ENCODE results near the gene ZNF57. TPM values are rescaled to one million over a fixed set of nuclear protein-coding genes. Genes with fewer than 3 reads are reported as not detected.
"Not testable (repeated sequence)": the region's sequence is repeated elsewhere in the genome, so short reads cannot be mapped to it uniquely, and the experiment has no call there.

The ZNF57 gene
- 1.2 TPM for total RNA-seq

DNA sequence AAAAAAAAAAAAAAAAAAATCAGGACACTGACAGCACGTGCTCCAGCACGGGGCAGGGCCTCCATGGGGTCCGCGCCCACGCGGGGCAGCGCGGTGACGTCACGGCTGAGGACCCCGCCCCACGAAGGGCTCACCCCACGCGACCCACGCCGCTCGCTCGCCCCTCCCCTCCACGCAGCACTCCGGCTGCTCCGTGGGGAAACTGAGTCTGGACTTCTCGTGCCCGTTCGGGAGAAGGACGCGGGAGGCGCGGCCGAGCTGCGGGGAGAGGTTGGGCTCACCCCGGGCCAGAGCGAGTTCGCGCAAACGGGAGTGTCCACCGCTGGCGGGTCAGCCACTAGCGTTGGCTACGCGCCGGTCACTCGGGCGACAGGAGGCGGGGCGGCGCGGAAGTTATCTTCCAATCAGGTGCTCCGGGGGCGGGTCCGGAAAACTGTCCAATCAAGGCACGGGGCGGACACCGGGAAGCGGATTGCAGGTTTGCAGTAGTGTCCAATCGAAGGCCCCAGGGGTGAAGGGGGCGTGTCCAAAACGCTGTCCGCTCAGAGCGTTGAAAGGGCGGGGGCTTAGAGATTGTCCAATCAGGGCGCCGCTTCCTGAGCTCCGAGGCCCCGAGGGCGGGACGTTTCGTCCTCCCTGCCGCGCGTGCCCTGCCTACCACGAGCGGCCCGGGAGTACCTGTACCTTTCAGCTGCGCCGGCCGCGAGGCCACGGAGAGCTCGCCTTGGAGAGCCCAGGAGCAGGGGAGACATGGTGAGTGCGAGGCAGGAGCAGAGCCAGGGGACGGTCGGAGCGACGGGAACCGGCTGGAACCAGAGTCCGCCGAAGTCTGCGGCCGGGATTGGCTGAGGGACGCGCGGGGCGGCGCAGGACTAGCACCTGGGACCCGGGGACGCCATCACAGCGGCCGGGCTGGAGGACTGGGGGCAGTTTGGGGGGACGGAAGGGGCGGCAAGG lies at the start of gene ZNF57:
Gene ZNF57, plus strand, starts transcription at position 633 of the 957 bp plus-strand sequence. Its CDS starts 118 bp downstream, at position 751.
- ATAC-seq (peak; percentile 96), DNase-seq (ENCODE audit: low spot score) (peak; percentile 100)

DNA sequence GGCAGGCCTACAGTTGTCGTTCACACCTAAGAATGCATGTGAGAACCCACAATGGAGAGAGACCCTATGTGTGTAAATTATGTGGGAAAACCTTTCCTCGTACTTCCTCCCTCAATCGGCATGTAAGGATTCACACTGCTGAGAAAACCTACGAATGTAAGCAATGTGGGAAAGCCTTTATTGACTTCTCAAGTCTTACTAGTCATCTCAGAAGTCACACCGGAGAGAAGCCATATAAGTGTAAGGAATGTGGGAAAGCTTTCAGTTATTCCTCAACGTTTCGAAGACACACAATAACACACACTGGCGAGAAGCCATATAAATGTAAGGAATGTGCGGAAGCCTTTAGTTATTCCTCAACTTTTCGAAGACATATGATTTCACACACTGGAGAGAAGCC lies 48.1 kb upstream of the ZNF57 start:
- ATAC-seq: no peak

DNA sequence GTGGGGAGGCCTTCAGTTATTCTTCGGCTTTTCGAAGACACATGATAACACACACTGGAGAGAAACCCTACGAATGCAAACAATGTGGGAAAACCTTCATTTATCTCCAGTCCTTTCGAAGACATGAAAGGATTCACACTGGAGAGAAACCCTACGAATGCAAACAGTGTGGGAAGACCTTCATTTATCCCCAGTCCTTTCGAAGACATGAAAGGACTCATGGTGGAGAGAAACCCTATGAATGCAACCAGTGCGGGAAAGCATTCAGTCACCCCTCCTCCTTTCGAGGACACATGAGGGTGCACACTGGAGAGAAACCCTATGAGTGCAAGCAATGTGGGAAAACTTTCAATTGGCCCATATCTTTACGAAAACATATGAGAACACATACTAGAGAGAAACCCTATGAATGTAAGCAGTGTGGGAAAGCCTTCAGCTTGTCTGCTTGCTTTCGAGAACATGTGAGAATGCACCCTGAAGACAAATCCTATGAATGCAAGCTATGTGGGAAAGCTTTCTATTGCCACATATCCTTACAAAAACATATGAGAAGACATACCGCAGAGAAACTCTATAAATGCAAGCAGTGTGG lies 47.6 kb upstream of the ZNF57 start:
- ATAC-seq: no peak
- no peak for DNase-seq (ENCODE audit: low spot score)

More for the DNA sequence above, 48.1 kb upstream of the ZNF57 start:
- no peak for DNase-seq (ENCODE audit: low spot score)

DNA sequence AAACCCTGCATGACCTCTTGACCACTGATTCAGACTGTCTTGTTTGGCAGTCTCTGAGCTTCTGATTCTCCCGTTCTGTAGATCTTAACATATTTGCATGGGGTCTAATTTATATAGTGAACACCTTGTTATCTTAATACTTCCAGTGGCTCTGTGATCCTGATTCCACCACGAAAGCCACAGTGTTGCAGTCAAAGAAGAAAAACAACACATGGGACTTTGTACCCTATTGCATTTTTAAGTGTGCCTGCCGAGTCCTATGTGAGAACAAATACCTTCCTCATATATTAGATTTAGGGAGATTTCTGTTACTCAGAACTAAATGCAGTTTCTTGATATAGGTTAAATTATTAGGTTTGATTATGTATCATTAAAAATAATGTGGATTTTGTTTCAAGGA lies 45.9 kb upstream of the ZNF57 start:
- DNase-seq (ENCODE audit: low spot score) (no peak), ATAC-seq (no peak)

DNA sequence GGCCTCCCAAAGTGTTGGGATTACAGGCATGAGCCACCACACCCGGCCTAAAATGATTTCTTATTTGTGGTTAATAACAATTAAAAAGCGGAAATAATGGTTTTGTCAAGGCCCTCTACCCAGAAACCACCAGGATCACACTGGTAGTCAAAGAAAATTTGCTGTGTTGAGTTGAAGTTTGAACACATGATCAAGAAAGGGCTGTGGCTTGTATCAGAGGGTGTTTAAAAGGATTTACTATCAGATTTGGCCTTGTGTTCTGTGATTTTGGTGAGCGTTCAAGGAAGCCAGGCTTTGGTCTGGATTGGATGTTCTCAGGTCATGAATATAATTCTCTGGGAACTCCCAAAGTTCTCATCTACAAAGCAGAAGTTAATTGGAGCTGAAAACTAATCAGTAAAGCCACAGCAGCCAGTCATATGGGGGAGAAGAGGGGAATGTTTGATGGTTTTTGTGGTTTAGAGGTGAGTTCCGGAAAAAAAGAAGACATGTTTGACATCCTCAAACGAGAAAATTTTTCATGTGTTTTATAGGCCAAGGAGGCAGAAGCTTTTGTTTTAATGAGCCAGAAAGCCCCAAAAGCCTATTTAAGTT lies 44.2 kb upstream of the ZNF57 start:
- no peak for DNase-seq (ENCODE audit: low spot score)
- no peak for ATAC-seq

DNA sequence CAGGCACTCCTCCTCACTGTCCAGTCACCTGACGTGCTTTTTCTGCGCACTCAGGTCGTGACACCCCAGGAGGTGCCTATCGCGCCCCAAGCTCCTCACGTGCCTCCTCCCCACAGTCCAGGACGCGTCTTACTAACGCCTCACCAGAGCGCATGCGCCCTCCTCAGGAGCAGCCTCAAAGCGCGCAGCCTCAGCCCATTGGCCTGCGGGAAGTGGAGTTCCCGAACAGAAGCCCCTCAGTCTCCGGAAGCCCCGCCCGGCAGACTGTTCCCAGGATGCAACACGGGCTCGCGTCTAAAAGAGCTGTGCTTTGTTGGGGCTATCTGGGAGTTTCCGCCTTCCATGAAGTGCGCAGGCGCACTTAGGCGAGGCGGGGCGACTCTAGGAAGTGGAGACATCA lies 41.9 kb upstream of the ZNF57 start:
- no peak for ATAC-seq
- no peak for DNase-seq (ENCODE audit: low spot score)

DNA sequence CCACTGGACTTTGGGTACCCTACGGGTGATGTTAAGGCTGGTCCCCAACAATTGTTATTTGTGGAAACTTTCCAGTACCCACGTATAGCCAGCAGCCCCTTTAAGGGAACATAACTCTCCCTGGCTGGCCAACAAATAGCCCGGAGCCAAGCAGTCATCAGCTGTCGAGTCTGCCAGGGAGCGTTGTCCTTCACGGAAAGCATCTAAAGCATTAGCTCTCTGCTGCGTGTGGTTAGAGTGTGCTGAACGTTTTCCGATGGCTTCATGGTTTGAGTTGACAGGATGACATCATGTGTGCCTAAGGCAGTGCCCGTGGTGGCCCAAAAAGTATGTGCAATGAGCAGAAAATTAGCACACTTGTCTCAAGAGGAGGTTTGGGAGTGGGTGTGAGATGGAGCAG lies 36.9 kb upstream of the ZNF57 start:
- ATAC-seq (no peak), DNase-seq (ENCODE audit: low spot score) (no peak)

DNA sequence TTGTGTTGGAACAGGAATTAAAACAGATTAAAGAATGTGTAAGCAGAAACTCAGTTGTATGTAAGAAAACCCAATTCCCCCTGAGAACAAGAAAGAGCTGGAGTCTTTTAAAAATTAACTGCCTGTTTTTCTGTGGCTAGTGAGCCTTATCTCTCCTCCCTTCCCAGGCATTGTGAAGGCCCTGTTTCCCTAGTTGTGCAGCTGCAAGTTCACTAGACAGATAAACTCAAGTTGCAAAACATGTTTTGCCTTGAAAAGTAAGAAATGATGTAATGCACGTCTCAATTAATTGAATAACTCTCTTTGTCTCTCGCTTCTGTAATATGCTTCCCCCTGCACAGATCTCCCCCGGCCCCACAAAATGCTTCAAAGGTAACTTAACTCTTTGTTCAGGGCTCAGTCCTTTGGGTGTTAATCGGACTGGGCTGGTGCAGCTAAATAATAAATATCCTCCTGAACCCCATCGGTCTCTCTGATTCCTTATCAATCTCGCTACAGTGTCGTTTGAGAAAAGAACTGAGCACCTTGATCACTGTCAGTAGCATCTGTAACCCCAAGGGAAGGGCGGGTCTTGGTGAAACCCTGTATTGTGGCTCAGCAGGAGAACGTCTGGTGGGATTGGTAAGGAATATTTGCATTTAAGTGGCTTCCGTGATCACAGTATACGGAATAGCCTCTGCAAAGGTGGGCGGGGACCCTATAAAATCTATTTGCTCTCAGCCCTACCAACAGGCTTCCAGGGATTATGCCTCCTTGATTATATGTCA lies 35.2 kb upstream of the ZNF57 start:
- ATAC-seq: no peak
- no peak for DNase-seq (ENCODE audit: low spot score)

DNA sequence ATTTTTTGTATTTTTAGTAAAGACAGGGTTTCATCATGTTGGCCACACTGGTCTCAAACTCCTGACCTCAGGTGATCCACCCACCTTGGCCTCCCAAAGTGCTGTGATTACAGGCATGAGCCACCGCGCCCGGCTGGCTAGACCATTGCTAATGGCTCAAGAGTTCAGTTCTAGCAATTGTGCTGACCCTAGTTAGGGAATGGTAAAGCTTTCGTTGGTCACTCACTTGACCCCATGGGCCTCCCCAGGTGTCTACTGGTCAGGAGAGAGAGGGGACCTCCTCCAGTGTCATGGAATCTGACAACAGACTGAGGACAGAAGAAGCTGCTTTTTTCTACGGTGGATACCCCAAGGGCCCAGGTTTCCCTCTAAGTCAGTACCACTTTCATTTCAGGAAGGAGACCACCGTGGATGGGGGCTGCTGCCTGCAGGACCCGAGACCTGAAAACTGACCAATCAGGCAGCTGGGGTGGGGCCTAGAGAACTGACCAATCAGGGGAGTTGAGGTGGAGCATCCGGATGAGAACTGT lies 34.2 kb upstream of the ZNF57 start:
- ATAC-seq: no peak
- no peak for DNase-seq (ENCODE audit: low spot score)

DNA sequence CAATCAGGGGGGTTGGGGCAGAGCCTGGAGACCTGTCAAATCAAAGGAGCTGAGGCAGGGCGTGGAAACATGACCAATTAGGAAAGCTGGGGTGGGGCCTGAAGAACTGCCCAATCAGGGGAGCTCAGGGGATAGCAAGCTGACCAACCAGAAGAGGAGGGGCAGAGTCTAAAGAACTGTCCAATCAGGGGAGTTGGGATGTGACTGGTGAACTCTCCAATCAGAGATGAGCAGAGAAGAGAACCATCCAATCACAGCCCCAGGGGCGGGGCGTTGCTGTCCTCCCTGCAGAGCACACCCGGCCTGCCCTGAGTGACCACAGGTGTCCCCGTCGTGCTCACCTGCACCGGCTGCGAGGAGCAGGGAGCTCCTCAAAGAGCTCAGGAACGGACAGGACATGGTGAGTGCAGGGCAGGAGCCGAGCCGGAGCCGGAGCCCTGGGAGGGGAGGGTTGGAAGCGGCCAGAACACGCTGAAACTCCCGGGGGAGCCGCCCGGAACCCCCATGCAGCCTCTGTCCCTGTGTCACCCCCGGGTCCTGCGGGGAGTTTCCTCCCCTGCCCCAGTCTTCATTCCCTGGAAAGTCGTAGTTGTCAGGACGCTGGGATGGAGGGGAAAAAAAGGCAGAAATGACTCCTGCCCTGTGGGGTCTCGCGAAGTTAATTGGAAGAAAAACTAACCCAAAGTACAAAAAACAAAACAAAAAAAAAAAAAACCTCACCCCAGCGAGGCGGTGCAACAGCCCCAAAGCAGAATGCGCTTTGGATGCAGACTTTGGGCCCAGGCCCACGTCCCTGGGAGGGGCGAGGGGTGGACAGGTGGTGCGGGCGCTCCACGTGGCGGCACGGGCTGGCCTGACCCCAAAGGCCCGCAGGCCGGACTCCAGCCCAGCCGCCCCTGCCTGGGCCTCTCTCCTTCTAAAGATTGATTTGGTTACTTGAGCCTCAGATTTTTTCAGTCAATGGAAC lies 33.4 kb upstream of the ZNF57 start, which contains the start of gene ZNF556:
Gene ZNF556, plus strand, starts transcription at position 311 of the 967 bp plus-strand sequence. Its CDS starts 87 bp downstream, at position 398.
- no peak for DNase-seq (ENCODE audit: low spot score)
- ATAC-seq: no peak

DNA sequence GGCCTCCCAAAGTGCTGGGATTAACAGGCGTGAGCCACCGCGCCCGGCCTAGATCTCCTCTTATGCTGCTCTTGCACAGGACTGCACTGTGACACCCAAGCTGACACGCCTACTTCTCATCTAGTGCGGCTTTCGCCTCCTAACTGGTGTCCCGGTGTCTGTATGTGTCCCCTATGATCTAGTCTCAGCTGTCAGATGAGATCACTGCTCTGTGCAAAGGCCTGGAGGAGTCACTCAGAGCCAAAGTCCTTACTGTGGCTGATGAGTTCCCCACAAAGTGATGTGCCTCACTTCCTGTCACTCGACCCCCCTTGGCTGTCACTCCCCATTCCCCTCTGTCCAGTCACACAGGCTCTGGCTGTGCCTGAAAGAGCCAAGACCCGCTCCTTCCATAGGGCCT lies 31.1 kb upstream of the ZNF57 start:
- DNase-seq (ENCODE audit: low spot score) (no peak), ATAC-seq (no peak)

DNA sequence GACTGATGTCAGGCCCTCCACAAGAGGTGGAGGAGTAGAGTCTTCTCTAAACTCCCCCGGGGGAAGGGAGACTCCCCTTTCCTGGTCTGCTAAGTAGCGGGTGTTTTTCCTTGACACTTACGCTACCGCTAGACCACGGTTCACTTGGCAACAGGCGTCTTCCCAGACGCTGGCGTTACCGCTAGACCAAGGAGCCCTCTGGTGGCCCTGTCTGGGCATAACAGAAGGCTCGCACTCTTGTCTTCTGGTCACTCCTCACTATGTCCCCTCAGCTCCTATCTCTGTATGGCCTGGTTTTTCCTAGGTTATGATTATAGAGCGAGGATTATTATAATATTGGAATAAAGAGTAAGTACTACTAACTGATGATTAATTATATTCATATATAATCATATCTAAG lies 28.6 kb upstream of the ZNF57 start:
- not testable (repeated sequence) for ATAC-seq; DNase-seq (ENCODE audit: low spot score)

DNA sequence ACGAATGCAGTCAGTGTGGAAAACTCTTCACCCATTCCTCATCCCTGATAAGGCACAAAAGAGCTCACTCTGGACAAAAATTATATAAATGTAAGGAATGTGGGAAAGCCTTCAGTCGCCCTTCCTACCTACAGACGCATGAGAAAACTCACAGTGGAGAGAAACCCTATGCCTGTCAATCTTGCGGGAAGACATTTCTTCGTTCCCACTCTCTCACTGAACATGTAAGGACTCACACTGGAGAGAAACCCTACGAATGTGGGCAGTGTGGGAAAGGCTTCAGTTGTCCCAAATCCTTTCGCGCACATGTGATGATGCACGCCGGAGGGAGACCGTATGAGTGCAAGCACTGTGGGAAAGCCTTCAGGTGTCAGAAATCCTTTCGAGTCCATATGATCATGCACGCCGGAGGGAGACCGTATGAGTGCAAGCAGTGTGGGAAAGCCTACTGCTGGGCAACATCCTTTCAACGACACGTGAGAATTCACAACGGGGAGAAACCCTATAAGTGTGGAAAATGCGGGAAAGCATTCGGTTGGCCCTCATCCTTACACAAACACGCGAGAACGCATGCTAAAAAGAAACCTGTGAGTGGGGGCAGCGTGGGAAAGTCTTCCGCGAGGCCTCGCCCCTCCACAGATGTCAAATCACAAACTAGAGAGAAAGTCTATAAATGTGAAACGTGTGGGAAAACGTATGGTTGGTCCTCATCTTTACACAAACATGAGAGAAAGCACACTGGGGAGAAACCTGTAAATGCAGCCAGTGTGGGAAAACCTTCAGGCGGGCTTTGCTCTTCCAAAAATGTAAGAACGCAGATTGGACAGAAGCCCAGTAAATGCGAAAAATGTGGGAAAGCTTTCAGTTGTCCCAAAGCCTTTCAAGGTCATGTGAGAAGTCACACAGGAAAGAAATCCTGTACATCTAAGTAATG lies 23.1 kb upstream of the ZNF57 start:
- ATAC-seq (no peak), DNase-seq (ENCODE audit: low spot score) (no peak)

DNA sequence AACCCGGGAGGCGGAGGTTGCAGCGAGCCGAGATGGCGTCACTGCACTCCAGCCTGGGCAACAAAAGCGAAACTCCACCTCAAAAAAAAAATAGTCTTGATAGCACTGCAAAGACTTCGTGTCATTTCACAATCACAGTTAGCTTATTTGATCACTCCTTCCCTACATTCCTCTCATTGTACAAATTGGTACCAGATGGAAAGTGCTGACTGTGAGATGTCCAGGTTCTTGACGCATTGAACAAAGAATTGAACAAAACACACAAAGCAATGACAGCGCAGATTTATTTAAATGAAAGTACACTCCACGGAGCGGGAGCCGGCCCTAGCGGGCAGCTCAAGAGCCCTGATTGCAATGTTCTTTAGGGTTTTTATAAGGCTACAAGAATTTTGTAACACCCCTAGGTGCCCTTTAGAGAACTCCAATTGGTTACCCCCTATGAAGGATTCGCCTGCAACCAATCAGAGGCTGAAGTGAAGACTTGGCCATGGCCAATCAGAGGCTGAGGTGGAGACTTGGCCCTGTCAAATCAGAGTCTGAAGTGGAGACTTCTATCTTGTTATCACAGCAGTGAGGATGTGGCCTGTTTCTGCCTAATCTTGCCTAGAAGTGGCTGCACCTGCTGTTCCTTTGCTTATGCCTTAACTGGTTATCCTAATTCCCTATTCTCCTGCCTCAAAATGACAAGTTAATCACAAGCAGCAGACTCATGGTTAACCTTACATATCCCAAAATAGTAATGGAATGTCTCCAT lies 16.9 kb upstream of the ZNF57 start:
- no peak for ATAC-seq
- DNase-seq (ENCODE audit: low spot score): no peak

DNA sequence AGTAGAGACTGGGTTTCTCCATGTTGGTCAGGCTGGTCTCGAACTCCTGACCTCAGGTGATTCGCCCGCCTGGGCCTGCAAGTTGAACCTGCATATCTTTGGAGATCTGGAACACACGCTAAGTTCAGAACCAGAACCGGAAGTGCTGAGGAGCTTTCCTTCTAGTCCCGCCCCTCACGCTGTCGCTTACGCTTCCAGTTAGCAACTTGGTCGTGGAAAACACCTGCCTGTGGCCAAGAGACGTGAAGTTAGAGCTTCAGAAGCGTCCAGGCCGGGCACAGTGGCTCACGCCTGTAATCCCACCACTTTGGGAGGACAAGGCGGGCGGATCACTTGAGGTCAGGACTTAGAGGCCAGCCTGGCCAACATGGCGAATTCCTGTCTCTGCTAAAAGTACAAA lies 15.0 kb upstream of the ZNF57 start:
- ATAC-seq (no peak), DNase-seq (ENCODE audit: low spot score) (no peak)

DNA sequence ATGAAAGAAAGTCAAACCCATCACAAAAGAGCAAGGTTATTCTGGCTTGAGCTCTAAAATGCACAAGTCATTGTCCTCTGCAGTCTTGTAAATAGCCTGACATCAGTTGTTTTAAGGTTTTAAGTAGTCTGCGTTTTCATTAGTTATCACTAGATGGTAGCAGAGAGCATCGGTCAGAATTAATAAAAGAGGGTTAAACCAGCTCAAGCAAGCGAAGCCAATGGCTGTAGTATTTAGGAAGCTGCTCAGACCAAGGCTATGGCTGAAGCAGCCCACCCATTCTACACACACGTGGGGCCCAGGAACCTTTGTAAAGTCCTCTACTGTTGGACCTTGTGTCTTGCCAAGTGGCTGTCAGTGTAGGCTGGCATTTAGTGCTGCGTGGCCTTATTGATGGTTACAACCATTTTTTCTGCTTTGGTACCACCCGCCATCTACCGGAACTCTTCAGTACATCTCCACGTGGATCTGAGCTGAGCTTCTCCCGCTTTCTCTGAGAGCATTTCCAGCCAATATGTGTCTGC lies 13.3 kb upstream of the ZNF57 start:
- DNase-seq (ENCODE audit: low spot score) (no peak), ATAC-seq (peak; percentile 97)

DNA sequence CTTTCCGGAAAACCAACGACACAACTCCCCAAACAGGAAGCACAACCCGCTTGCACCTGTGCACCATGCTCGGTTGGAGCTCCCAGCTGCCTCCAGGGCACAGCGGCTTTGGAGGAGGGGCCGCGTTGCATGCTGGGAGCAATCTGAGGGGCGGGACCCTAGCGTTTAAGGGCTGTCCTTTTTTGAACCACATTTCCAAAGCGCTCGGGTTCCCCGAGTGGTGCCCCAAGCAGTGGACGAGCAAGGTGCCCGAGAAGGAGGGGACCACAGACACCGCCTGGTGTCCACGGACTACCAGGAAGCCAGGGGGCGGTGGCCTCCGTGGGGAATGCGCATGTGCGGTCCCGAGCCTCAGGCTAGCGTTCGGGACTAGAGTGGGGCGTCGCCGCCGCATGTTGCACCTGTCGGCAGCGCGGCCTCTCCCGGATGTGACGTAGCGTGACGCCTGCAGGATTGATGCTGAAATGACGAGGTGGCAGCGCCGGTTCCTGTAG lies 11.9 kb upstream of the ZNF57 start:
- ATAC-seq (no peak), DNase-seq (ENCODE audit: low spot score) (no peak)

Data from left lobe of liver (tissue), 2 donors.